Stimulated activated CD4-positive, alpha-beta T cell treated with anti-CD3 and anti-CD28 coated beads, Interleukin-1b, Interleukin-23, amount 100 ng/mL, for 4 hours (primary cell): Measurements from ENCODE around the gene NELFA.
A peak's percentile ranks its signal among the peaks of the same experiment; 100 is the strongest.
"Not testable (repeated sequence)": the region's sequence is repeated elsewhere in the genome, so short reads cannot be mapped to it uniquely, and the experiment has no call there.

Source experiments
- DNase-seq, 2 donors: peaks; one replicate each; pipeline ENCODE4 v3.0.0-alpha.2; 2020; ENCODE audit warnings: low read depth in 2 of 2

NELFA gene

GRCh38 chr4:2040391-2041238 is 31.8 kb upstream of the NELFA start:
- DNase-seq, result no peak

- DNase-seq, result no peak
Measured at GRCh38 chr4:2036866-2037265, 28.1 kb upstream of the NELFA start.

GRCh38 chr4:2036327-2036726 is 27.6 kb upstream of the NELFA start:
- no peak for DNase-seq

GRCh38 chr4:2031161-2031560 is 22.4 kb upstream of the NELFA start:
- not testable (repeated sequence) for DNase-seq

- DNase-seq, result not testable (repeated sequence)
Measured at GRCh38 chr4:2027120-2027519, 18.3 kb upstream of the NELFA start.

GRCh38 chr4:2025817-2026216 is 17.0 kb upstream of the NELFA start:
- DNase-seq, result no peak

GRCh38 chr4:2024683-2025082 is 15.9 kb upstream of the NELFA start:
- DNase-seq, result no peak

- DNase-seq, result not testable (repeated sequence)
Measured at GRCh38 chr4:2021358-2022018, 12.7 kb upstream of the NELFA start.

- no peak for DNase-seq
Measured at GRCh38 chr4:2015008-2015407, 6.2 kb upstream of the NELFA start.

GRCh38 chr4:2011583-2011982 is 2.8 kb upstream of the NELFA start:
- DNase-seq, result no peak

- DNase-seq, result peak in 1 of 2 donors; percentile 37
Measured at GRCh38 chr4:2009651-2010233, 968 bp upstream of the NELFA start.

GRCh38 chr4:2008671-2008920 is 178 bp downstream of the NELFA start:
- no peak for DNase-seq

GRCh38 chr4:2007804-2008670 is 737 bp downstream of the NELFA start:
- no peak for DNase-seq

GRCh38 chr4:2006956-2007653 is 1.7 kb downstream of the NELFA start:
- DNase-seq, result no peak

GRCh38 chr4:2006367-2006766 is 2.4 kb downstream of the NELFA start:
- no peak for DNase-seq

GRCh38 chr4:2003361-2003760 is 5.4 kb downstream of the NELFA start:
- not testable (repeated sequence) for DNase-seq

GRCh38 chr4:1999308-1999707 is 9.5 kb downstream of the NELFA start:
- not testable (repeated sequence) for DNase-seq

GRCh38 chr4:1998296-1998695 is 10.5 kb downstream of the NELFA start:
- DNase-seq, result no peak

GRCh38 chr4:1997712-1998111 is 11.1 kb downstream of the NELFA start:
- no peak for DNase-seq

- no peak for DNase-seq
Measured at GRCh38 chr4:1996866-1997611, 11.7 kb downstream of the NELFA start.

- no peak for DNase-seq
Measured at GRCh38 chr4:1994938-1995337, 13.8 kb downstream of the NELFA start.
